Ovary (tissue), 9 donors: ENCODE data around the gene PXT1. TPM values are rescaled to one million over a fixed set of nuclear protein-coding genes. Genes with fewer than 3 reads are reported as not detected.
"Not testable (repeated sequence)": the region's sequence is repeated elsewhere in the genome, so short reads cannot be mapped to it uniquely, and the experiment has no call there.

Source experiments
- DNase-seq, 5 donors: peaks; one replicate each; pipeline ENCODE4 v3.0.0-alpha.2; 2019 to 2020
- H3K27ac ChIP-seq, 2 donors: fragments of 200-600 bp; one replicate each; pipeline versions ENCODE4 v1.5.1 to v1.8.0; 2019 to 2022
- H3K27me3 ChIP-seq: fragments of 200-600 bp; one replicate; pipeline ENCODE4 v1.8.0; 2022
- H3K36me3 ChIP-seq: fragments of 200-600 bp; sonication (generic); one replicate; pipeline ENCODE4 v1.5.1; 2019
- H3K4me1 ChIP-seq: one replicate; pipeline ENCODE4 v1.8.1; 2013; ENCODE audit warnings: mild to moderate bottlenecking, moderate library complexity; ENCODE audit not compliant: insufficient read depth
- H3K4me3 ChIP-seq: fragments of 200-600 bp; sonication (generic); one replicate; pipeline ENCODE4 v1.5.1; 2017
- H3K9me3 ChIP-seq, 2 donors: fragments of 200-600 bp in 1 of 2; sonication (generic) in 1 of 2; one replicate each; pipeline versions ENCODE4 v1.5.1 to v1.8.1; 2013 to 2019; ENCODE audit warnings: mild to moderate bottlenecking in 1 of 2, moderate library complexity in 1 of 2
- CTCF ChIP-seq, 3 donors: fragments of 450-650 bp in 2 of 3; fragments of 200-600 bp in 1 of 3; IDR thresholded peaks; one replicate each; pipeline versions ENCODE4 v1.5.1 to v1.8.0; 2016 to 2022; ENCODE audit warnings: antibody characterized with exemption in 3 of 3, mild to moderate bottlenecking in 1 of 3
- EP300 ChIP-seq: sonication (generic); formaldehyde crosslinking; IDR thresholded peaks from one replicate; pipeline ENCODE4 v1.6.1; 2017; ENCODE audit warnings: antibody characterized with exemption
- POLR2A ChIP-seq: fragments of 450-650 bp; IDR thresholded peaks from one replicate; pipeline ENCODE4 v1.6.1; 2017; ENCODE audit warnings: antibody characterized with exemption, mild to moderate bottlenecking, moderate library complexity
- WGBS, 3 donors: extraction: QIAGEN DNeasy Blood & Tissue Kit in 1 of 3; methylation state at CpG; one replicate each; pipeline versions ENCODE4 v1.1.5 to v1.1.7; 2013 to 2017; 5-methylcytosine and 5-hydroxymethylcytosine counted together
- intact Hi-C, 4 donors: fragments of 100-400 bp; cut with DNase I; formaldehyde crosslinking; loops; one replicate each; pipeline versions ENCODE4 v1.11.0 to v1.15.1; 2022 to 2023
- polyA plus RNA-seq, 2 donors: library from polyadenylated mRNA; stranded (reverse); fragments of 200-250 nt in 1 of 2; fragments of 350-450 nt in 1 of 2; fragmentation: Illumina TruSeq in 1 of 2; extraction: RNeasy Lipid Tissue Mini Kit (QIAGEN cat#74804) in 1 of 2; gene quantifications; one replicate each; pipeline ENCODE4 v1.2.3, GENCODE V29; 2013 to 2014
- total RNA-seq, 7 donors: library from RNA; depleted of rRNA in 2 of 7; stranded (reverse); fragments of >200 nt in 2 of 7; fragmentation: NEBNext Ultra II Directional in 3 of 7; extraction: Animal tissue kit (Norgen Biotek cat#: 25700) in 3 of 7; gene quantifications; one replicate each; pipeline versions ENCODE4 v1.1.0 to v1.2.4, GENCODE V29; 2016 to 2023
- donor health status: DM: no; HTN: no; CAD: no; lungs with moderate emphysema.
- donor health status: DM: no; HTN: no; CAD: no.
- donor health status: Bipolar disorder and iron deficiency.
- donor health status: DM: yes; HTN: yes; CAD: no.
- donor health status: DM: no; HTN: no; CAD: no.
- donor health status: DM: yes; HTN: yes; CAD: no.

The PXT1 gene
- total and polyA plus RNA-seq, 9 donors: not detected

- Histone ChIP-seq H3K36me3 (no peaks in the 10 kb centered on the region), H3K27me3 (no peaks in the 10 kb centered on the region), H3K4me1 (peaks cover 5% of the 10 kb centered on the region), H3K27ac (no peak overlapping the region), H3K9me3 (no peaks in the 10 kb centered on the region), H3K4me3 (no peak overlapping the region)
- intact Hi-C loops: no loop called here
- TF ChIP-seq CTCF (IDR thresholded peaks at IDR 0.05) (no peak), EP300 (no peak), POLR2A (no peak)
- no peak for DNase-seq
- WGBS, 3 donors: 8 to 15% (median 9%) methylated on average over 1 of the region's 1 CpG
These were observed 21.0 kb upstream of the PXT1 start for GRCh38 chr6:36463676-36464075.

- no peak for TF ChIP-seq POLR2A
- intact Hi-C loops: no loop called here
- no peak for DNase-seq
- Histone ChIP-seq H3K27me3 (no peaks in the 10 kb centered on the region), H3K4me1 (peaks cover 5% of the 10 kb centered on the region), H3K4me3 (no peak overlapping the region), H3K27ac (no peak overlapping the region), H3K36me3 (no peaks in the 10 kb centered on the region), H3K9me3 (no peaks in the 10 kb centered on the region)
- WGBS, 3 donors: 69 to 72% (median 71%) methylated on average over 3 of the region's 3 CpGs
These were observed 19.0 kb upstream of the PXT1 start for GRCh38 chr6:36461646-36462045.

- H3K9me3 ChIP-seq: no peaks in the 10 kb centered on the region
- TF ChIP-seq POLR2A (no peak), EP300 (no peak), CTCF (IDR thresholded peaks at IDR 0.05) (no peak)
- no peak overlapping the region for H3K4me3 ChIP-seq
- intact Hi-C loops: no loop called here
- no peak for DNase-seq
- H3K27me3 ChIP-seq: no peaks in the 10 kb centered on the region
- H3K36me3 ChIP-seq: no peaks in the 10 kb centered on the region
- no peak overlapping the region for H3K27ac ChIP-seq
- H3K4me1 ChIP-seq: peaks cover 6% of the 10 kb centered on the region
These were observed 18.3 kb upstream of the PXT1 start for GRCh38 chr6:36460916-36461315.

- Histone ChIP-seq H3K27ac (no peak overlapping the region), H3K27me3 (no peaks in the 10 kb centered on the region), H3K4me1 (peaks cover 6% of the 10 kb centered on the region), H3K36me3 (no peaks in the 10 kb centered on the region), H3K4me3 (no peak overlapping the region), H3K9me3 (no peaks in the 10 kb centered on the region)
- DNase-seq: no peak
- intact Hi-C loops: no loop called here
- TF ChIP-seq POLR2A: no peak
- no peak for TF ChIP-seq EP300
These were observed 16.8 kb upstream of the PXT1 start for GRCh38 chr6:36459501-36459900.

GRCh38 chr6:36455486-36456027 is 12.9 kb upstream of the PXT1 start:
- peaks cover 3% of the 10 kb centered on the region for H3K4me1 ChIP-seq
- no peak for TF ChIP-seq POLR2A
- no peak for TF ChIP-seq CTCF (IDR thresholded peaks at IDR 0.05)
- no peak for TF ChIP-seq EP300
- no peak overlapping the region for H3K27ac ChIP-seq
- no peak for DNase-seq
- no peak overlapping the region for H3K4me3 ChIP-seq
- H3K36me3 ChIP-seq: no peaks in the 10 kb centered on the region
- WGBS, 3 donors: 77 to 88% (median 81%) methylated on average over 3 of the region's 3 CpGs
- intact Hi-C loops: no loop called here
- H3K9me3 ChIP-seq: no peaks in the 10 kb centered on the region
- no peaks in the 10 kb centered on the region for H3K27me3 ChIP-seq

DNA sequence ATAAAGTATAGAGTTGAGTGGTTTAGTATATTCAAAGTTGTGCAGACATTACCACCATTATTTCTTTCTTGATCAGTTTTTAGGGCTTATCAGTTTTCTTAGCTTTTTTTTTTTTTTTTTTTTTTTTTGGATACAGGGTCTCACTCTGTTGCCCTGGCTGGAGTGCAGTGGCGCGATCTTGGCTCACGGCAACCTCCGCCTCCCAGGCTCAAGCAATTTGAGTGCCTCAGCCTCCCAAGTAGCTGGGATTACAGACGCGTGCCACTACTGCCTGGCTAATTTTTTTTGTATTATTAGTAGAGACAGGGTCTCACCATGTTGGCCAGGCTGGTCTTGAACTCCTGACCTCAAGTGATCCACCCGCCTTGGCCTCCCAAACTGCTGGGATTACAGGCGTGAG is 10.2 kb upstream of the PXT1 start:
- H3K36me3 ChIP-seq, intact Hi-C loops: not testable (repeated sequence)
- 92 to 97% (median 93%) methylated on average over 8 of the region's 8 CpGs for WGBS, 3 donors

GRCh38 chr6:36449173-36449572 is 6.5 kb upstream of the PXT1 start:
- 97 to 99% (median 99%) methylated on average over 10 of the region's 10 CpGs for WGBS, 3 donors

More for the DNA sequence above, 10.2 kb upstream of the PXT1 start:
- H3K9me3 ChIP-seq, DNase-seq, H3K27me3 ChIP-seq, H3K4me1 ChIP-seq, H3K4me3 ChIP-seq, H3K27ac ChIP-seq: not testable (repeated sequence)

More at GRCh38 chr6:36449173-36449572, 6.5 kb upstream of the PXT1 start:
- intact Hi-C loops: loop anchor here in 2 of 4 donors (10.0 kb wide), 2 partner anchors 96 to 146 kb away; partner anchors contain the start of genes SRSF3 (in 1 of the 2) and STK38 (in 1 of the 2)
- not testable (repeated sequence) for H3K4me1 ChIP-seq, H3K36me3 ChIP-seq, DNase-seq, H3K27me3 ChIP-seq, H3K4me3 ChIP-seq, H3K9me3 ChIP-seq, H3K27ac ChIP-seq
